Measurements from ENCODE around the gene VAV3.

DNA sequence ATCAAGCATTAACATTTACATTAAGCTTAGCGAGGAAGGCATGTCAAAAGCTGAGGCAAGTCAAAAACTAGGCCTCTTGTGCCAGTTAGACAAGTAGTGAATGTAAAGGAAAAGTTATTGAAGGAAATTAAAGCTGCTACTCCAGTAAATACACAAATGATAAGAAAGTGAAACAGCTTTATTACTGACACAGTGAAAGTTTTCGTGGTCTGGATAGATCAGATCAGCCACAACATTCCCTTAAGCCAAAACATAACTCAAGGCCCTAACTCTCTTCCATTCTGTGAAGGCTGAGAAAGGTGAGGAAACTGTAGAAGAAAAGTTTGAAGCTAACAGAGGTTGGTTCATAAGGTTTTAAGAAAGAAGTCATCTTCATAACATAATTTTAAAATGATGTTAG, 131.9 kb downstream of the VAV3 start:
- no peak for TF ChIP-seq POLR2A (IDR thresholded peaks at IDR 0.05)
- TF ChIP-seq, protein P1, sequence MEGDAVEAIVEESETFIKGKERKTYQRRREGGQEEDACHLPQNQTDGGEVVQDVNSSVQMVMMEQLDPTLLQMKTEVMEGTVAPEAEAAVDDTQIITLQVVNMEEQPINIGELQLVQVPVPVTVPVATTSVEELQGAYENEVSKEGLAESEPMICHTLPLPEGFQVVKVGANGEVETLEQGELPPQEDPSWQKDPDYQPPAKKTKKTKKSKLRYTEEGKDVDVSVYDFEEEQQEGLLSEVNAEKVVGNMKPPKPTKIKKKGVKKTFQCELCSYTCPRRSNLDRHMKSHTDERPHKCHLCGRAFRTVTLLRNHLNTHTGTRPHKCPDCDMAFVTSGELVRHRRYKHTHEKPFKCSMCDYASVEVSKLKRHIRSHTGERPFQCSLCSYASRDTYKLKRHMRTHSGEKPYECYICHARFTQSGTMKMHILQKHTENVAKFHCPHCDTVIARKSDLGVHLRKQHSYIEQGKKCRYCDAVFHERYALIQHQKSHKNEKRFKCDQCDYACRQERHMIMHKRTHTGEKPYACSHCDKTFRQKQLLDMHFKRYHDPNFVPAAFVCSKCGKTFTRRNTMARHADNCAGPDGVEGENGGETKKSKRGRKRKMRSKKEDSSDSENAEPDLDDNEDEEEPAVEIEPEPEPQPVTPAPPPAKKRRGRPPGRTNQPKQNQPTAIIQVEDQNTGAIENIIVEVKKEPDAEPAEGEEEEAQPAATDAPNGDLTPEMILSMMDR (IDR thresholded peaks at IDR 0.05), result no peak
